Small intestine (tissue), 7 donors: Measurements from ENCODE around the gene ADGRL3. TPM values are rescaled to one million over a fixed set of nuclear protein-coding genes. Genes with fewer than 3 reads are reported as not detected.
A peak's percentile ranks its signal among the peaks of the same experiment; 100 is the strongest.
"Not testable (repeated sequence)": the region's sequence is repeated elsewhere in the genome, so short reads cannot be mapped to it uniquely, and the experiment has no call there.

ENCODE experiments used
- DNase-seq, 2 donors: peaks; one replicate each; pipeline versions ENCODE4 v3.0.0 to v3.0.0-alpha.2; 2013
- FAIRE-seq: peaks from 2 replicates; lab custom pipeline; 2012; peaks lifted over from hg19 to GRCh38; lab: Jason Lieb, UNC
- H3K27ac ChIP-seq, 3 donors: one replicate each; pipeline ENCODE4 v1.5.1; 2013; ENCODE audit warnings: low read length in 2 of 3, mild to moderate bottlenecking in 2 of 3, control low read depth in 1 of 3, inconsistent platforms in 1 of 3, low read depth in 1 of 3, moderate library complexity in 1 of 3
- H3K27me3 ChIP-seq, 3 donors: one replicate each; pipeline ENCODE4 v1.6.1; 2013; ENCODE audit warnings: low read length in 3 of 3, inconsistent platforms in 1 of 3; ENCODE audit not compliant: control insufficient read depth in 3 of 3, insufficient read depth in 3 of 3
- H3K36me3 ChIP-seq, 3 donors: one replicate each; pipeline ENCODE4 v1.6.1; 2013; ENCODE audit warnings: low read length in 3 of 3, inconsistent platforms in 1 of 3, low read depth in 1 of 3, mild to moderate bottlenecking in 1 of 3, moderate library complexity in 1 of 3; ENCODE audit not compliant: control insufficient read depth in 3 of 3, insufficient read depth in 2 of 3
- H3K4me1 ChIP-seq, 3 donors: one replicate each; pipeline ENCODE4 v1.6.1; 2013; ENCODE audit warnings: low read length in 2 of 3, inconsistent platforms in 1 of 3, low read depth in 1 of 3, mild to moderate bottlenecking in 1 of 3, moderate library complexity in 1 of 3; ENCODE audit not compliant: control insufficient read depth in 3 of 3, insufficient read depth in 2 of 3
- H3K4me3 ChIP-seq, 3 donors: one replicate each; pipeline ENCODE4 v1.5.1; 2013; ENCODE audit warnings: low read length in 3 of 3, control low read depth in 1 of 3, inconsistent platforms in 1 of 3, low read depth in 1 of 3, mild to moderate bottlenecking in 1 of 3, moderate library complexity in 1 of 3
- H3K9me3 ChIP-seq, 2 donors: one replicate each; pipeline ENCODE4 v1.6.1; 2013; ENCODE audit warnings: low read depth in 1 of 2, low read length in 1 of 2; ENCODE audit not compliant: control insufficient read depth in 2 of 2, insufficient read depth in 1 of 2
- WGBS, 3 donors: extraction: QIAGEN DNeasy Blood & Tissue Kit; methylation state at CpG; one replicate each; pipeline ENCODE4 v1.1.7; 2013; 5-methylcytosine and 5-hydroxymethylcytosine counted together
- polyA plus RNA-seq, 4 donors: library from polyadenylated mRNA; stranded (reverse) in 3 of 4; unstranded in 1 of 4; fragments of 200-250 nt in 3 of 4; fragments of 120-200 nt in 1 of 4; gene quantifications; one replicate each; pipeline versions ENCODE4 v1.2.1 to v1.2.3, GENCODE V29; 2013
- donor health status: healthy with polysubstance abuse.
- donor health status: control.
- donor health status: control.
- donor health status: Bipolar disorder and iron deficiency.
- donor health status: healthy.

ADGRL3 gene
- polyA plus RNA-seq, 4 donors = under 0.01 to 7.9 (median 1.3) TPM

DNA sequence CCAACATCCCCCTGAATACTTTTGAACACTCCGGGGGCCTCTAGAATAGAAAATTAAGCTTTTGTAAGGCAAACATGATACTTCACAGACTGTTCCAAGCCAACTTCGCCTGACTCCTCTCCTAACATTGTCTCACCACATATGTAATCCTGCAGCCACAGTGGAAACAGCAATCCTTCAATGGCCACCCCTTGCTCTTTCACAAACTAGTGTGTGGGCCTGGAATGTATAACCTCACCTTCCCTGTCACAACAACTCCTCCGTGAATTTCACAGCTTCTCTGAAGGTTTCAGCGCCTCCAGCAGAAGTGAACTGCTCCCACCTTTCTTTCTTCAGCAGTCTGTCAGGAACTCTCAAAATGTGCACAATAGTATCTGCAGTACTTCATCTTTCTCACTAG, 185.1 kb downstream of the ADGRL3 start:
- H3K4me3 ChIP-seq = no peak overlapping the region
- no peak overlapping the region for H3K27ac ChIP-seq
- no peaks in the 10 kb centered on the region for H3K27me3 ChIP-seq
- H3K9me3 ChIP-seq = no peaks in the 10 kb centered on the region
- H3K4me1 ChIP-seq = no peaks in the 10 kb centered on the region
- H3K36me3 ChIP-seq = no peaks in the 10 kb centered on the region
- 80 to 90% (median 83%) methylated on average over 4 of the region's 4 CpGs for WGBS, 3 donors
- FAIRE-seq (no peak), DNase-seq (no peak)

DNA sequence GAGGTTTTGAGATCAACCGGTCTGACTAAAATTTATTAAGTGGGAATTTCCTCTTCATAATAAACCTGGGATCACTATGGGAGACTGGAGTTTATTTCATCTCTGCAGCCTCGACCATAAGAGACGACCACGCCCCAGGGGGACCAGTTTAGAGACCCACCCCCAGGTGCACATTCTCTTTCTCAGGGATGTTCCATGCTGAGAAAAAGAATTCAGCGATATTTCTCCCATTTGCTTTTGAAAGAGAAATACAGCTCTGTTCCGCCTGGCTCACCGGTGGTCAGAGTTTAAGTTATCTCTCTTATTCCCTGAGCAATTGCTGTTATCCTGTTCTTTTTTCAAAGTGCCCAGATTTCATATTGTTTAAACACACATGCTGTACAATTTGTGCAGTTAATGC, 187.2 kb downstream of the ADGRL3 start:
- H3K27me3 ChIP-seq, DNase-seq, H3K4me1 ChIP-seq, H3K36me3 ChIP-seq, H3K4me3 ChIP-seq, FAIRE-seq, H3K9me3 ChIP-seq, H3K27ac ChIP-seq: not testable (repeated sequence)
- 75 to 82% (median 76%) methylated on average over 7 of the region's 7 CpGs for WGBS, 3 donors

DNA sequence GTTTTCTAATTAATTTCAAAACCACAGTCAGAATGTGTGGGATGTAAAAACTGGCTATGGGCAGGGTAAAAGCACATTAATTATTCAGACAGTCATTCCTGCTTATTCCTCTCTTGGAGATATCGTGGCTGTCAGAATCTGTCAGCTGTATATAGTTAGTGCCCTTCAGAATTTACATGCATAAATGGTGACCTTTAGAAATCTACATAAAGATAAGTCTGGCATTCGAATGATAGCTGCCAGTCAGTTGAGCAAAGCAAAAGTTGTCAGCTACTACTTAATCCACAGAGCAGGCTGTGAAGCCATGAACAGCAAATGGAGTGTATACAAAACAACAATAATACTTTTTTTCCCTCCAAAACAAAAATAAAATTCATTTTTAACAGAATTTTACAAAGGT, 189.5 kb downstream of the ADGRL3 start:
- no peaks in the 10 kb centered on the region for H3K27me3 ChIP-seq
- H3K4me3 ChIP-seq = no peak overlapping the region
- WGBS, 3 donors = 27 to 65% (median 43%) methylated on average over 2 of the region's 2 CpGs
- H3K27ac ChIP-seq = no peak overlapping the region
- no peak for DNase-seq
- H3K36me3 ChIP-seq = no peaks in the 10 kb centered on the region
- H3K4me1 ChIP-seq = no peaks in the 10 kb centered on the region
- no peak for FAIRE-seq
- no peaks in the 10 kb centered on the region for H3K9me3 ChIP-seq

DNA sequence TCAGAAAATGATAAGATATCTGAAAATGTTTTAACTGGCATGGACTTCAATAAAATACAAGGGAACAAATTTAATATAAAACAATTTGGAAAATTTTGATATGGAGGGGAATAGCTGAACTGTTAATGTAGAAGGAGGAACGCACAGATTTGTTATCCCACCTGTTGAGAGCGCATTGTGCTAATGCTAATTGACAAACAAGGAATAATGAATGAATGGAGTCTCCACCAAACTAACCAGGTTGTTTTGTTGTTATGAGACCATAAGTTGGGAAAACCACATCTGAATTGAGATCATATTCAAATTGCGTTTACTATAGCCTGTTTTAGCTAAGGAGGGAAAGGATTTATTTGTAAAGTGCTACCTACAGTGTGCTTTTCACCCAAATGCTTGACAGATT, 195.6 kb downstream of the ADGRL3 start:
- Histone ChIP-seq H3K36me3 (no peaks in the 10 kb centered on the region), H3K27ac (no peak overlapping the region), H3K27me3 (no peaks in the 10 kb centered on the region), H3K9me3 (no peaks in the 10 kb centered on the region), H3K4me1 (no peaks in the 10 kb centered on the region), H3K4me3 (no peak overlapping the region)
- DNase-seq = no peak
- no peak for FAIRE-seq
- 89 to 94% (median 90%) methylated on average over 3 of the region's 3 CpGs for WGBS, 3 donors

DNA sequence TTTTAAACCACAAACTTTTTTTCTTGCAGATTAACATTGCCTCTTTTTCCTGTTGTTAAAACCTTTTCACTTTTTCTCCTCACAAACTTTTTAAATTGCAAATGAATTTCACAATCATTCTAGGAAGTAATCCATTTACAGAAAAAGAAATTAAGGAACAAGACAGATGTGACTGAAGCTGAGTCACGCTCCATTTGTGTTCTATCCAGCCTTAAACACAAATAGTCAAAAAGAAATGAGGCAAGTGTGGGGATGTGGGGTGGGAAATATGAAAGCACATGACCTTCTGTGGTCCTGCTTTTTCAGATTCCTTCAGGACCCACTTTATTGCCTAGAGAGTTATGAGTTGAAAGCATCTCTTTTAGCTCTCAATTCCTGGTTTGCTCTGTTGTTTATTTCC, 197.0 kb downstream of the ADGRL3 start:
- DNase-seq = no peak
- Histone ChIP-seq H3K4me3 (no peak overlapping the region), H3K27me3 (no peaks in the 10 kb centered on the region), H3K36me3 (no peaks in the 10 kb centered on the region), H3K27ac (no peak overlapping the region), H3K9me3 (no peaks in the 10 kb centered on the region), H3K4me1 (no peaks in the 10 kb centered on the region)
- 49 to 70% (median 53%) methylated on average over 1 of the region's 1 CpG for WGBS, 3 donors
- FAIRE-seq = no peak

DNA sequence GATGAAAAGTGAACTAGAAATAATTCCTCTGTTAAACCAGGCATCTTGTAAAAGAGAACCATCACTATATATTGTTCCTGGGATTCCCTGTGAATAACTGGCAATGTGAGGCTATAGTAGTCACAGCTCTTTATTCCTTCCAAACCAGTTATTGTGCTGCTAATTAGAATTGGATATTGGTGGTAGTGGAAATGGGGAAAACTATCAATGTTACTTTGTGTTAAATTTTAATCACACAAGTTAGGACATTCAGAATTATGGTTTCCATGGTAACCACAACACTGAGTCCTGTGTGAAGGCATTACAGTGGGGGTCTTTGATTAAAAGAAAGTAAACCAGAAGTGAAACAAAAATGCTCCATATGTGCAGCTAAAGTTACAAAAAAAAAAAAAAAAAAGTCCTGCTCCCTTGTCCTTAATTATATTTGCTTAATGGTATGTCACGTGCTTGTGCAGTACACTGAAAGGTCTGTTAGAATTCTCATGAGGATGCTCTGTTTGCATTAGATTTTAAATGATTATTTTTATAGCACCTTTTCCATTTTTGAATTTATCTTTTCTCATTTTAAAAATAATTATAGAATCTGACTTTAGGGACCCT, 200.4 kb downstream of the ADGRL3 start:
- no peak for DNase-seq
- no peak for FAIRE-seq

DNA sequence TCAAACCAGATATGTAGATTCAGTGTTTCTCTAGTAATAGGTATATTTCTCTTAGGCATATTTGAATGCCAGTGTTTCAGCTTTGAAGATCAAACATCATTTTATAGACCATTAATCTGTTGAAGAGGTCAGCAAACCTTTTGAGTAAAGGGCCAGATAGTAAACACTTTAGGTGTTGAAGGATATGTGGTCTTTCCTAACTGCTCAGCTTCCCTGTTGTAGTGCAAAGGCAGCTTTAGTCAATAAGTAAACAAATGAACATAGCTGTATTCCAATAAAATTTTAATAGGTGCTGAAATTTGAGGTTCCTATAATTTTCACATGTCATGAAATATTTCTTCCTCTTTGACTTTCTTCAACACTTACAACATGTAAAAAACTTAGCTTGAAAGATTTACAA, 201.6 kb downstream of the ADGRL3 start:
- Histone ChIP-seq H3K36me3 (no peaks in the 10 kb centered on the region), H3K27ac (no peak overlapping the region), H3K9me3 (no peaks in the 10 kb centered on the region), H3K4me3 (no peak overlapping the region), H3K27me3 (no peaks in the 10 kb centered on the region), H3K4me1 (no peaks in the 10 kb centered on the region)
- DNase-seq (no peak), FAIRE-seq (no peak)

More for the DNA sequence above, 200.4 kb downstream of the ADGRL3 start:
- WGBS, 3 donors = 46 to 53% (median 52%) methylated on average over 1 of the region's 1 CpG
- no peaks in the 10 kb centered on the region for H3K4me1 ChIP-seq
- no peaks in the 10 kb centered on the region for H3K9me3 ChIP-seq
- no peak overlapping the region for H3K4me3 ChIP-seq
- no peaks in the 10 kb centered on the region for H3K36me3 ChIP-seq
- H3K27ac ChIP-seq = no peak overlapping the region
- no peaks in the 10 kb centered on the region for H3K27me3 ChIP-seq

DNA sequence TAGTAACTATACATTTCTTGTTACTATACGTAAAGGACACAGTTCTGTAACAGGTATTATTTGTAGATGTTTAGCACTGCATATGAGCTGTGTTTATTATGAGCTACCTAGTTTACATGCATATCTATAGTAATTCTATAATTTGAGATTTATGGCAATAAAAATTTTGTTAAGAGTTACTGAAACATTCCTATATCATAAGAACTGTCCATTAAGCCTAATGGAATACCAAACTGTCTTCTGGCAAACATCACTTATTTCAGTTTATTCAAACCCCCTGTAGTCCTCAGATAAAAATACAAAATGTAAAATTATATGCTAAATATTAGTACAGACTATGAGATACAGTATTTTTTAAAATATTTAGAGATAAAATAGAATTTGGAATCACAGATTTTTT, 205.2 kb downstream of the ADGRL3 start:
- Histone ChIP-seq H3K9me3 (no peaks in the 10 kb centered on the region), H3K4me1 (no peaks in the 10 kb centered on the region), H3K4me3 (no peak overlapping the region), H3K36me3 (no peaks in the 10 kb centered on the region), H3K27ac (no peak overlapping the region), H3K27me3 (no peaks in the 10 kb centered on the region)
- 87 to 100% (median 94%) methylated on average over 1 of the region's 1 CpG for WGBS, 3 donors
- no peak for DNase-seq
- FAIRE-seq = no peak

DNA sequence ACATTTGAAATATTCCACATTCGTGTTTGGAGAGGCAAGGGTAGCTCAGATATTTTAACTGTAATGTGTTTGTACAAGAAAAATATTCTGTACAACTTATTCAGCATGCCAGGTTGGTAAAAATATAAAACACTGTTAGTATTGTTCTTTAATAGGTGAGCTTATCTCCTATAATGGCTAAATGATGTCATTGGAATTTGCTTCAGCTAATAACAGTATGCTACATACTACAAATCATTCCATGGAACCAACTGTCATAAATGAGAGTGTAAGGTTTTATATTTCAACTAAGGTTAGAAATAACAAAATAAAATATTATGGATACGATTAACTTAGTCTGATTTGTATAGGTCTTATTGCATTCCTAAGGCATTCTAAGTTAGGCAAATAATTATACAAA, 206.6 kb downstream of the ADGRL3 start:
- peak; percentile 6 to 7 for DNase-seq
- WGBS, 3 donors = 13 to 52% (median 15%) methylated on average over 2 of the region's 2 CpGs
- FAIRE-seq = no peak
- Histone ChIP-seq H3K27ac (no peak overlapping the region), H3K9me3 (no peaks in the 10 kb centered on the region), H3K36me3 (no peaks in the 10 kb centered on the region), H3K4me3 (no peak overlapping the region), H3K4me1 (no peaks in the 10 kb centered on the region), H3K27me3 (no peaks in the 10 kb centered on the region)
